H1 (cell line): ENCODE results near the gene MRTO4.

Experiments
- BCL11A ChIP-seq, 2 experiments: IDR thresholded peaks; one replicate each; pipeline ENCODE4 v1.6.1; 2011; ENCODE audit warnings: low read depth in 2 of 2, low read length in 2 of 2, mild to moderate bottlenecking in 2 of 2
- BRCA1 ChIP-seq: IDR thresholded peaks from 2 replicates; pipeline ENCODE4 v1.6.1; 2012; ENCODE audit warnings: low read depth, low read length, improper control_type of control experiment
- CEBPB ChIP-seq: IDR thresholded peaks from 2 replicates; pipeline ENCODE4 v1.6.1; 2012; ENCODE audit warnings: low read depth, low read length
- EGR1 ChIP-seq: IDR thresholded peaks from 2 replicates; pipeline ENCODE4 v1.6.1; 2011; ENCODE audit warnings: low read depth, low read length, borderline replicate concordance
- EZH2 ChIP-seq: fragments of 200-600 bp; sonication (generic); IDR thresholded peaks from 2 replicates; pipeline ENCODE4 v1.7.1; 2012; ENCODE audit warnings: low read depth, mild to moderate bottlenecking, moderate library complexity, low read length, inconsistent platforms; ENCODE audit not compliant: severe bottlenecking
- JUND ChIP-seq: IDR thresholded peaks from 2 replicates; pipeline ENCODE4 v1.6.1; 2011; ENCODE audit warnings: mild to moderate bottlenecking, improper control_type of control experiment, low read length
- POLR2A ChIP-seq, 2 experiments: IDR thresholded peaks; 1 replicate in 1 of 2; 2 replicates in 1 of 2; pipeline ENCODE4 v1.6.1; 2011; ENCODE audit warnings: low read depth in 2 of 2, low read length in 2 of 2, mild to moderate bottlenecking in 2 of 2; ENCODE audit errors: control extremely low read depth in 1 of 2
- RAD21 ChIP-seq, 2 experiments: IDR thresholded peaks in 1 of 2; conservative IDR thresholded peaks in 1 of 2; 2 replicates each; pipeline ENCODE4 v1.6.1; 2011; ENCODE audit warnings: low read depth in 2 of 2, low read length in 2 of 2, improper control_type of control experiment in 1 of 2, inconsistent platforms in 1 of 2, mild to moderate bottlenecking in 1 of 2, moderate library complexity in 1 of 2
- SIN3A ChIP-seq, 2 experiments: IDR thresholded peaks in 1 of 2; conservative IDR thresholded peaks in 1 of 2; 2 replicates each; pipeline ENCODE4 v1.6.1; 2011 to 2012; ENCODE audit warnings: low read length in 2 of 2, improper control_type of control experiment in 1 of 2, low read depth in 1 of 2, mild to moderate bottlenecking in 1 of 2
- TAF1 ChIP-seq: IDR thresholded peaks from 2 replicates; pipeline ENCODE4 v1.6.1; 2011; ENCODE audit warnings: mild to moderate bottlenecking, low read depth, low read length
- TCF12 ChIP-seq: IDR thresholded peaks from 2 replicates; pipeline ENCODE4 v1.6.1; 2011; ENCODE audit warnings: low read depth, mild to moderate bottlenecking, low read length
- TF ChIP-seq, protein P1 (sequence below): IDR thresholded peaks from 2 replicates; pipeline ENCODE4 v1.6.1; 2012; ENCODE audit warnings: inconsistent platforms
- TF ChIP-seq, protein P2 (sequence below), 3 experiments: IDR thresholded peaks; 1 replicate in 2 of 3; 2 replicates in 1 of 3; pipeline versions ENCODE4 v1.5.1 to v1.6.1; 2011; ENCODE audit warnings: low read length in 3 of 3, mild to moderate bottlenecking in 3 of 3, inconsistent platforms in 2 of 3, low read depth in 1 of 3, moderate library complexity in 1 of 3; ENCODE audit not compliant: insufficient read depth in 1 of 3; ENCODE audit errors: control extremely low read depth in 1 of 3
- TF ChIP-seq, protein P3 (sequence below): IDR thresholded peaks from 2 replicates; pipeline ENCODE4 v1.6.1; 2011; ENCODE audit warnings: low read length, improper control_type of control experiment

DNA sequence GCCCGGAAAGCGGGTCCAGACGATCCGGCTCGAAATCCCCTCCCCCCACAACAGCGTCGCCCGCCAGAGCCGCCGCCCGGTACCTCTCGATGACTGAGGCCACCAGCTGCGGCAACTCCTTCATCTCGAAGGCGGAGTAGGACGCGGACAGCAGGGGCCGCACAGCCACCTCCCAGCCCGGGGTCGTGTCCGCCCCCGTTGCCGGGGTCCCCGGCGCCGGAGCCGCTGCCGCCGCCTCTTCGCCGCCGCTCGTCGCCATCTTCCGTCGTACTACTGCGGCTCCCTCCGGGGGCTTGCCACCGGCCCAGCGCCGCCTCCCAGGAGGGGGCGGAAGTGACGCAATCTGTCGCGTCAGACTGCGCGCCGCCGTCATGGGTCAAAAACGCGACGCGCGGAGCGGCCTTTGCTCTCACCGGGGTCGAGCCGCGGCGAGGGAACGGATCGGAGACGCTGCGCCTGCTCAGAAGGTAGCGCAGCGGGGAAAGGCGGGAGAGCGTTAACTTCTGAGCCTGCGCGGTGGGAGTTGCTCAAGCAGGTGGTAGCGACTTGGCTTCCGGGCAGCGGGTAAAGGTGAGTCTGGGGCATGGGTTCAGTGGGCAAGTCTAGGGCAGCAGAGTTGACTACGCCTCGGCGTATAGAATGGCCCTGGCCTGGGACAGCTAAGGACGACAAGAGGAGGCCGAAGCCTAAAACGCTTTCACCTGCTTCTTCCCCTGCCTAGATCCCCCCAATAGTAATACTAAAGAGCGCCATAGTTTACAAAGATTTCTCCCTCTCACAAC is 41.4 kb upstream of the MRTO4 start, which contains the start of gene UBR4:
- TF ChIP-seq BCL11A (IDR thresholded peaks at IDR 0.05; ENCODE audit: low read depth in 2 of 2, low read length in 2 of 2) (no peak), RAD21 (IDR thresholded peaks at IDR 0.05 in 1 of 2, conservative IDR thresholded peaks at IDR 0.05 in 1 of 2; ENCODE audit: low read depth in 2 of 2, low read length in 2 of 2) (no peak), JUND (peak; percentile 89), POLR2A (IDR thresholded peaks at IDR 0.05; ENCODE audit: control extremely low read depth in 1 of 2, low read depth in 2 of 2, low read length in 2 of 2) (peak; percentile 94 to 95), SIN3A (conservative IDR thresholded peaks at IDR 0.05 in 1 of 2, IDR thresholded peaks at IDR 0.05 in 1 of 2; ENCODE audit: low read depth in 1 of 2, low read length in 2 of 2) (peak in 1 of 2 experiments; percentile 66; a peak in 2 of 4 replicates), BRCA1 (peak; percentile 42; the same call in 1 of the 2 replicates), TAF1 (peak; percentile 97), EGR1 (no peak), TCF12 (no peak), EZH2 (no peak), CEBPB (peak; percentile 95)
- TF ChIP-seq, protein P1, sequence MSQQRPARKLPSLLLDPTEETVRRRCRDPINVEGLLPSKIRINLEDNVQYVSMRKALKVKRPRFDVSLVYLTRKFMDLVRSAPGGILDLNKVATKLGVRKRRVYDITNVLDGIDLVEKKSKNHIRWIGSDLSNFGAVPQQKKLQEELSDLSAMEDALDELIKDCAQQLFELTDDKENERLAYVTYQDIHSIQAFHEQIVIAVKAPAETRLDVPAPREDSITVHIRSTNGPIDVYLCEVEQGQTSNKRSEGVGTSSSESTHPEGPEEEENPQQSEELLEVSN, result peak; percentile 98
- TF ChIP-seq, protein P2, sequence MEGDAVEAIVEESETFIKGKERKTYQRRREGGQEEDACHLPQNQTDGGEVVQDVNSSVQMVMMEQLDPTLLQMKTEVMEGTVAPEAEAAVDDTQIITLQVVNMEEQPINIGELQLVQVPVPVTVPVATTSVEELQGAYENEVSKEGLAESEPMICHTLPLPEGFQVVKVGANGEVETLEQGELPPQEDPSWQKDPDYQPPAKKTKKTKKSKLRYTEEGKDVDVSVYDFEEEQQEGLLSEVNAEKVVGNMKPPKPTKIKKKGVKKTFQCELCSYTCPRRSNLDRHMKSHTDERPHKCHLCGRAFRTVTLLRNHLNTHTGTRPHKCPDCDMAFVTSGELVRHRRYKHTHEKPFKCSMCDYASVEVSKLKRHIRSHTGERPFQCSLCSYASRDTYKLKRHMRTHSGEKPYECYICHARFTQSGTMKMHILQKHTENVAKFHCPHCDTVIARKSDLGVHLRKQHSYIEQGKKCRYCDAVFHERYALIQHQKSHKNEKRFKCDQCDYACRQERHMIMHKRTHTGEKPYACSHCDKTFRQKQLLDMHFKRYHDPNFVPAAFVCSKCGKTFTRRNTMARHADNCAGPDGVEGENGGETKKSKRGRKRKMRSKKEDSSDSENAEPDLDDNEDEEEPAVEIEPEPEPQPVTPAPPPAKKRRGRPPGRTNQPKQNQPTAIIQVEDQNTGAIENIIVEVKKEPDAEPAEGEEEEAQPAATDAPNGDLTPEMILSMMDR (IDR thresholded peaks at IDR 0.05; ENCODE audit: control extremely low read depth in 1 of 3, insufficient read depth in 1 of 3, low read depth in 1 of 3, low read length in 3 of 3), result no peak
- TF ChIP-seq, protein P3, sequence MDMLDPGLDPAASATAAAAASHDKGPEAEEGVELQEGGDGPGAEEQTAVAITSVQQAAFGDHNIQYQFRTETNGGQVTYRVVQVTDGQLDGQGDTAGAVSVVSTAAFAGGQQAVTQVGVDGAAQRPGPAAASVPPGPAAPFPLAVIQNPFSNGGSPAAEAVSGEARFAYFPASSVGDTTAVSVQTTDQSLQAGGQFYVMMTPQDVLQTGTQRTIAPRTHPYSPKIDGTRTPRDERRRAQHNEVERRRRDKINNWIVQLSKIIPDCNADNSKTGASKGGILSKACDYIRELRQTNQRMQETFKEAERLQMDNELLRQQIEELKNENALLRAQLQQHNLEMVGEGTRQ, result no peak
